K562 (cell line): ENCODE results near the gene GPR162. TPM values are rescaled to one million over a fixed set of nuclear protein-coding genes. Genes with fewer than 3 reads are reported as not detected.

Experiments
- CBFA2T2 ChIP-seq: fragments of 450-650 bp; conservative IDR thresholded peaks from 2 replicates; pipeline ENCODE4 v1.6.1; 2017; ENCODE audit warnings: mild to moderate bottlenecking
- CREB1 ChIP-seq, 2 experiments: sonication (generic) in 1 of 2; formaldehyde crosslinking in 1 of 2; IDR thresholded peaks; 2 replicates each; pipeline versions ENCODE4 v1.6.1 to v1.8.0; 2012 to 2022; ENCODE audit warnings: inconsistent platforms in 1 of 2, mild to moderate bottlenecking in 1 of 2, missing genetic modification reagents in 1 of 2, moderate library complexity in 1 of 2
- ESRRB ChIP-seq: fragments of 250-450 bp; sonication (Bioruptor Pico); IDR thresholded peaks from 2 replicates; pipeline ENCODE4 v1.5.0; 2020; ENCODE audit warnings: mild to moderate bottlenecking, moderate library complexity, borderline replicate concordance
- MCM3 ChIP-seq: fragments of 450-650 bp; IDR thresholded peaks from 2 replicates; pipeline ENCODE4 v1.6.1; 2016
- NELFE ChIP-seq: IDR thresholded peaks from 2 replicates; pipeline ENCODE4 v1.6.1; 2011; ENCODE audit warnings: mild to moderate bottlenecking; ENCODE audit not compliant: insufficient read depth, insufficient read length
- NEUROD1 ChIP-seq: fragments of 150-350 bp; IDR thresholded peaks from 2 replicates; pipeline ENCODE4 v1.6.1; 2014; ENCODE audit warnings: borderline replicate concordance, low read length, low read depth; ENCODE audit not compliant: partially characterized antibody
- NFYB ChIP-seq: IDR thresholded peaks from 2 replicates; pipeline ENCODE4 v1.6.1; 2011; ENCODE audit warnings: mild to moderate bottlenecking, moderate library complexity; ENCODE audit not compliant: insufficient read length; ENCODE audit errors: extremely low read depth
- PHB2 ChIP-seq: fragments of 450-650 bp; IDR thresholded peaks from 2 replicates; pipeline ENCODE4 v1.6.1; 2017; ENCODE audit warnings: low read depth
- RAD51 ChIP-seq: fragments of 450-650 bp; IDR thresholded peaks from 2 replicates; pipeline ENCODE4 v1.7.1; 2016; ENCODE audit warnings: low read depth, mild to moderate bottlenecking, borderline replicate concordance
- RBFOX2 ChIP-seq: fragments of 200-400 bp; formaldehyde crosslinking; IDR thresholded peaks from 2 replicates; pipeline ENCODE4 v1.6.1; 2017; ENCODE audit warnings: low read depth, mild to moderate bottlenecking, low read length, moderate library complexity
- SIN3B ChIP-seq: fragments of 450-650 bp; IDR thresholded peaks from 2 replicates; pipeline ENCODE4 v1.6.1; 2017; ENCODE audit warnings: low read depth, mild to moderate bottlenecking, moderate library complexity
- SMARCA4 ChIP-seq: fragments of 450-650 bp; IDR thresholded peaks from 2 replicates; pipeline ENCODE4 v1.6.1; 2016
- SPI1 ChIP-seq: IDR thresholded peaks from 2 replicates; pipeline ENCODE4 v1.6.1; 2011; ENCODE audit warnings: low read depth, low read length, control low read depth, borderline replicate concordance
- WHSC1 ChIP-seq: IDR thresholded peaks from one replicate; pipeline ENCODE4 v1.6.1; 2012; ENCODE audit warnings: low read length, control low read depth, inconsistent platforms
- ZFP36 ChIP-seq: fragments of 150-350 bp; IDR thresholded peaks from 2 replicates; pipeline ENCODE4 v1.6.1; 2018; ENCODE audit warnings: low read length, low read depth; ENCODE audit not compliant: partially characterized antibody
- ZKSCAN3 ChIP-seq: fragments of 250-450 bp; sonication (Bioruptor Pico); IDR thresholded peaks from 2 replicates; pipeline ENCODE4 v1.4.0; 2020
- ZNF3 ChIP-seq: fragments of 250-450 bp; sonication (Bioruptor Pico); IDR thresholded peaks from 2 replicates; pipeline ENCODE4 v1.5.0; 2021; ENCODE audit warnings: mild to moderate bottlenecking, moderate library complexity
- ZNF764 ChIP-seq: fragments of 250-450 bp; sonication (Bioruptor Pico); IDR thresholded peaks from 2 replicates; pipeline ENCODE4 v1.4.0; 2020; ENCODE audit warnings: low read depth, mild to moderate bottlenecking, moderate library complexity
- polyA plus RNA-seq, 8 experiments: library from polyadenylated mRNA; depleted of rRNA in 4 of 8; stranded (reverse) in 5 of 8; unstranded in 3 of 8; fragments of >200 nt; fragmentation: Nextera tagmentation in 2 of 8; fragmentation: Illumina TruSeq in 1 of 8; extraction: Ambion mirVana in 2 of 8; extraction: Trizol in 1 of 8; gene quantifications; 2 replicates each; pipeline versions ENCODE4 v1.2.1 to v1.2.3, GENCODE V29; 2011 to 2014; ENCODE audit warnings: inconsistent platforms in 1 of 8, missing spikeins in 1 of 8
- total RNA-seq, 7 experiments: library from RNA; depleted of rRNA in 6 of 7; stranded (reverse); fragments of >200 nt in 6 of 7; fragmentation: Illumina TruSeq in 2 of 7; extraction: Trizol in 2 of 7; gene quantifications; 2 replicates each; pipeline versions ENCODE4 v1.2.1 to v1.2.3, GENCODE V29; 2011 to 2021; ENCODE audit warnings: low replicate concordance in 1 of 7
- TF ChIP-seq, protein P1 (sequence below): fragments of 450-650 bp; IDR thresholded peaks from 2 replicates; pipeline ENCODE4 v1.6.1; 2016; ENCODE audit warnings: low read depth, mild to moderate bottlenecking, moderate library complexity
- TF ChIP-seq, protein P2 (sequence below): fragments of 450-650 bp; formaldehyde crosslinking; IDR thresholded peaks from 2 replicates; pipeline ENCODE4 v1.4.0; 2022; ENCODE audit warnings: mild to moderate bottlenecking, moderate library complexity
- TF ChIP-seq, protein P3 (sequence below): sonication (generic); formaldehyde crosslinking; IDR thresholded peaks from 2 replicates; pipeline ENCODE4 v1.9.0; 2022; ENCODE audit warnings: mild to moderate bottlenecking, missing genetic modification reagents
- TF ChIP-seq, protein P4 (sequence below): sonication (generic); formaldehyde crosslinking; IDR thresholded peaks from 2 replicates; pipeline ENCODE4 v1.9.0; 2022; ENCODE audit warnings: mild to moderate bottlenecking, missing genetic modification reagents
- TF ChIP-seq, protein P5 (sequence below): fragments of 450-650 bp; IDR thresholded peaks from 2 replicates; pipeline ENCODE4 v1.6.1; 2017; ENCODE audit warnings: mild to moderate bottlenecking, moderate library complexity
- TF ChIP-seq, protein P6 (sequence below): fragments of 250-450 bp; sonication (Bioruptor Pico); IDR thresholded peaks from 2 replicates; pipeline ENCODE4 v1.8.0; 2022; ENCODE audit warnings: moderate library complexity, mild to moderate bottlenecking, inconsistent platforms

The GPR162 gene
- total and polyA plus RNA-seq, 9 of the 15 experiments (the other 6 are each of a cell fraction or from before 2014, with no cell fraction given): 0.65 to 1.8 (median 1.1) TPM; not detected in 2

DNA sequence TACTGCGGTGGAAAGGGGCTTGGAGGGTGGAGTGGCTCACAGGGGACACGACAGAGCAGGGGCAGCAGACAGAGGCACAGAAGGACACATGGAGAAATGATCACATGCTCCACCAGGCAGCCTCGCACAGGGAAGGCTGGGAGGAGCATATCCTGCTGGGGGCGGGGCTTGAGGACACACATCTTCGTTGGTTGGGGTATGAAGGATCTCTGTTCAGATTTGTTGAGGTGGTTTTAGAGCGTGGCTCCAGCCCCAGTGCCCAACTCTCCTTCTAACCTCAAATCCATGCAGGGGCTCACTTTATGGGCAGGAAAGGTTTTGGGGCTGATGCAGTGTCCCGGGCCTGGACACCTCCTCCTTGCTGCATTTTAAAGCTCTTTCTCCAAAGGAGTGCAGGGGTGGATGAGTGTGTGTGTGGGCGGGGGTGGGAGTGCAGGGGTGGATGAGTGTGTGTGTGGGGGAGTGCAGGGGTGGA lies 5.9 kb downstream of the GPR162 start (continued):
- TF ChIP-seq ESRRB (no peak), WHSC1 (no peak), SPI1 (no peak), ZFP36 (peak; percentile 38), NELFE (no peak), SMARCA4 (no peak), ZNF3 (CRISPR knock-in tag) (no peak), RAD51 (peak; percentile 64; the same call in 1 of the 2 replicates), CREB1 (IDR thresholded peaks at IDR 0.05) (no peak), CREB1 (CRISPR knock-in tag; IDR thresholded peaks at IDR 0.05) (no peak), NEUROD1 (no peak), ZNF764 (no peak), SIN3B (no peak), CBFA2T2 (0 out of 2 replicates have a peak, but pooled peaks have one; percentile 20), ZKSCAN3 (no peak), MCM3 (no peak), PHB2 (no peak), NFYB (no peak), RBFOX2 (peak; percentile 47; the same call in 1 of the 2 replicates)
- TF ChIP-seq, protein P1, sequence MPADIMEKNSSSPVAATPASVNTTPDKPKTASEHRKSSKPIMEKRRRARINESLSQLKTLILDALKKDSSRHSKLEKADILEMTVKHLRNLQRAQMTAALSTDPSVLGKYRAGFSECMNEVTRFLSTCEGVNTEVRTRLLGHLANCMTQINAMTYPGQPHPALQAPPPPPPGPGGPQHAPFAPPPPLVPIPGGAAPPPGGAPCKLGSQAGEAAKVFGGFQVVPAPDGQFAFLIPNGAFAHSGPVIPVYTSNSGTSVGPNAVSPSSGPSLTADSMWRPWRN: no peak
- TF ChIP-seq, protein P2, sequence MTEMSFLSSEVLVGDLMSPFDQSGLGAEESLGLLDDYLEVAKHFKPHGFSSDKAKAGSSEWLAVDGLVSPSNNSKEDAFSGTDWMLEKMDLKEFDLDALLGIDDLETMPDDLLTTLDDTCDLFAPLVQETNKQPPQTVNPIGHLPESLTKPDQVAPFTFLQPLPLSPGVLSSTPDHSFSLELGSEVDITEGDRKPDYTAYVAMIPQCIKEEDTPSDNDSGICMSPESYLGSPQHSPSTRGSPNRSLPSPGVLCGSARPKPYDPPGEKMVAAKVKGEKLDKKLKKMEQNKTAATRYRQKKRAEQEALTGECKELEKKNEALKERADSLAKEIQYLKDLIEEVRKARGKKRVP: no peak
- TF ChIP-seq, protein P3, sequence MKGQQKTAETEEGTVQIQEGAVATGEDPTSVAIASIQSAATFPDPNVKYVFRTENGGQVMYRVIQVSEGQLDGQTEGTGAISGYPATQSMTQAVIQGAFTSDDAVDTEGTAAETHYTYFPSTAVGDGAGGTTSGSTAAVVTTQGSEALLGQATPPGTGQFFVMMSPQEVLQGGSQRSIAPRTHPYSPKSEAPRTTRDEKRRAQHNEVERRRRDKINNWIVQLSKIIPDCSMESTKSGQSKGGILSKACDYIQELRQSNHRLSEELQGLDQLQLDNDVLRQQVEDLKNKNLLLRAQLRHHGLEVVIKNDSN (CRISPR knock-in tag): peak; percentile 78
- TF ChIP-seq, protein P4, sequence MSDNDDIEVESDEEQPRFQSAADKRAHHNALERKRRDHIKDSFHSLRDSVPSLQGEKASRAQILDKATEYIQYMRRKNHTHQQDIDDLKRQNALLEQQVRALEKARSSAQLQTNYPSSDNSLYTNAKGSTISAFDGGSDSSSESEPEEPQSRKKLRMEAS (CRISPR knock-in tag): peak; percentile 34
- TF ChIP-seq, protein P5, sequence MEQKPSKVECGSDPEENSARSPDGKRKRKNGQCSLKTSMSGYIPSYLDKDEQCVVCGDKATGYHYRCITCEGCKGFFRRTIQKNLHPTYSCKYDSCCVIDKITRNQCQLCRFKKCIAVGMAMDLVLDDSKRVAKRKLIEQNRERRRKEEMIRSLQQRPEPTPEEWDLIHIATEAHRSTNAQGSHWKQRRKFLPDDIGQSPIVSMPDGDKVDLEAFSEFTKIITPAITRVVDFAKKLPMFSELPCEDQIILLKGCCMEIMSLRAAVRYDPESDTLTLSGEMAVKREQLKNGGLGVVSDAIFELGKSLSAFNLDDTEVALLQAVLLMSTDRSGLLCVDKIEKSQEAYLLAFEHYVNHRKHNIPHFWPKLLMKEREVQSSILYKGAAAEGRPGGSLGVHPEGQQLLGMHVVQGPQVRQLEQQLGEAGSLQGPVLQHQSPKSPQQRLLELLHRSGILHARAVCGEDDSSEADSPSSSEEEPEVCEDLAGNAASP: no peak
- TF ChIP-seq, protein P6, sequence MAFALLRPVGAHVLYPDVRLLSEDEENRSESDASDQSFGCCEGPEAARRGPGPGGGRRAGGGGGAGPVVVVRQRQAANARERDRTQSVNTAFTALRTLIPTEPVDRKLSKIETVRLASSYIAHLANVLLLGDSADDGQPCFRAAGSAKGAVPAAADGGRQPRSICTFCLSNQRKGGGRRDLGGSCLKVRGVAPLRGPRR (CRISPR knock-in tag): no peak
